HG03460 (cell line): ENCODE measurements around the gene H6PD.
"Not testable (repeated sequence)": the region's sequence is repeated elsewhere in the genome, so short reads cannot be mapped to it uniquely, and the experiment has no call there.

Experiments
- ATAC-seq: cut with Tn5 transposase; IDR thresholded peaks from one replicate; pipeline ENCODE4 v1.9.1; 2021; ENCODE audit not compliant: unreplicated experiment

H6PD gene

DNA sequence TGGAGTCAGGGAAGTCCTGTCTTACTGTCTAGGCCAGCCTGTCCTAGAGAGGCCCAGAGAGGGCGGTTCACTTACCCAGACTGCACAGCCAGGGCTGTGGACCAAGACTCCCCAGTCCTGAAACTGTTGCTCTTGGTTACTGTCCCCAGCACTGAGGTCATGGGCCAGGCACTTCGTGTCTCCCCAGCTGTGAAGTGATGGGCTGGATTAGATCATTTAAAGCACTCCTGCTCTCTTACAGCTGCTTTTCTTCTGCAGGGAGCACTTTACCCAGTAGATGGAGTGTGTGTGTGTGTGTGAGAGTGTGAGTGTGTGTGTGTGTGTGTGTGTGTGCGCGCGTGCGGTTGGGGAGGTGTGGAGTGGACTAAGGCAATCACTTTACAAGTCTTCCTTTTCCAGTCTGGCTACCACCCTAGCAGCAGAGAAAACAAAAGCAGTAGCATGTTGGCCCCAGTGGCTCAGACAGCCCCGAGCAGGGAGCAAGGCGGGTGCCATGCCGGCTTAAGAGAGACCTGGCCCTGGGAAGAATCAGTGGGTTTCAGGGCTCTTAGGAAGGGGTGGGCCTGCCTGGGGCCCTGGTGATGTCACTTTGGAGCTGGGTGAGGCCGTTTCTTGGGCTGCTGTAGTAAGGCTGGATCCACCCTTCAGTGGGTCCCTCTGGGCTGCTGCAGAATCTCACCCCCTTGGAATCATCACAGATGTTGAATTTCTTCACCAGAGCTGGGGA lies 60.5 kb downstream of the H6PD start:
- ATAC-seq = no peak

DNA sequence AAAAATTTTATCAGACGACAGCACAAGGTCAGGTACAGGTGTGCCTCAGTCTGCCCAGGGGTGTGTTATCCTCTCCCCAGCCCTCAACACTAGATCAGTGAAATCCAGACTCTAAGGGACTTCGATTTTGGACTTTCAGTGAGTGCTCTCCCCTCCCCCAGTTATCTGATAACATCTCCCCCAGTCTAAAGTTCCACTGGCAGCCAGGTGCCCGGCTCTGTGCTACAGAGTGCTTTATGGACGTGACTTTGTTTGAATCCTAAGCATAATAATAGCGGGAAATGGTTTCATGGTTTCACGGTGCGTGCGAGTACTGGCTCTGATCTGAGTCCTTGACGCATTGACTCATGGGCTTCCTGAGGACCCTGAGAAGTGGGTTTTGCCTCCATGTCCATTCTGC lies 61.3 kb downstream of the H6PD start:
- ATAC-seq = no peak

DNA sequence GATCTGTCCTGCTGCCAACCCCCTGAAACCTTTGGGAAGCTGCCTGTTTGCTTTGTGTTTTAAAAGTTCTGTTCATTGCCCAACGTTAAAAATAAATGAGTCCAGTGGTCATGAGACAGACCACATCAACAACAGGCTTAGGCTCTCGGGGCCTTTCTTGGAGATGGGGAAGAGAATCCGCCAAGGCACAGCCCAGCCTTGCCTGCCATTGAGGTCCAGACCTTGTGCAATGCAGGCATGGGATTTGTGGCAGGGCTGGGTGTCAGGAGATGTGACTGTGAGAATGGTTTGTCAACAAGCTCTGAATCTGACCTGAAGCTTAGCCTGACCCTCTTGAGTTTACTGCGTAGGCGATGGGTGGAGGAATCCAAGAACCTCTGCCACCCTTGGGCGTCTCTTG lies 62.3 kb downstream of the H6PD start:
- no peak for ATAC-seq

DNA sequence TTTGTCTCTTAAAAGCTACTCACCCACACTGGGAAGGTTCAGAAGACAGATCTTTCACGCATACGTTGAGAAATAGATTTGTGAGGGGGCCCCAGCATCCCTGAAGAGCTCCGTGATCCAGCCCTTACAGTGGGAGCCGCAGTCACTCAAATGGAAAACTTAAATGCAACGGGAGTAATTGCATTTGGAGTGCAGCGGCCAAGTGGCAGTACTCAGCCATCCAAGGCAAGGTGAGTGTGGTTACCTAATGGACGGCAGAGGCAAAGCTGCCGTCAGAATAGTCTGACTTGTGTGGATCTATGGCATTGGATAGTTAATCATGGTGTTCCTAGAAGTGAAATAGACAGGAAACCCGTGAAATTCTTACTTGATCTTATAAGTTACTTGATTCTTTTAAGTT lies 63.3 kb downstream of the H6PD start:
- ATAC-seq = no peak

DNA sequence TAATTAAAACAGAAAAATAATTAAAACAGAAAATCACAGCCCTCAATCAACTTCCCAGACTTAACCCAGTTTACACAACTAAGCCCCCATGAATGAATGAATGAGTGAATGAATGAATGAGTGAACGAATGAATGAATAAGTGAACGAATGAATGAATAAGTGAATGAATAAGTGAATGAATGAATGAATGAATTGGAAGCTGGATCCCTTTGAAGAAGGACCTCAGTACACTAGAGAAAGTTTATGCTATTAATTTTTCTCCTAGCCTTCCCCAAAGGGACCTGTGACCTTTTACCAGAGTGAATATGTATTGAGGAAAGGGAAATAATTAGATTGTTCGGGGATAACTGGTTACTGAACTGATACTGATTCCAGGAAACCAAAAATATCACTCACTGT lies 63.7 kb downstream of the H6PD start:
- no peak for ATAC-seq

DNA sequence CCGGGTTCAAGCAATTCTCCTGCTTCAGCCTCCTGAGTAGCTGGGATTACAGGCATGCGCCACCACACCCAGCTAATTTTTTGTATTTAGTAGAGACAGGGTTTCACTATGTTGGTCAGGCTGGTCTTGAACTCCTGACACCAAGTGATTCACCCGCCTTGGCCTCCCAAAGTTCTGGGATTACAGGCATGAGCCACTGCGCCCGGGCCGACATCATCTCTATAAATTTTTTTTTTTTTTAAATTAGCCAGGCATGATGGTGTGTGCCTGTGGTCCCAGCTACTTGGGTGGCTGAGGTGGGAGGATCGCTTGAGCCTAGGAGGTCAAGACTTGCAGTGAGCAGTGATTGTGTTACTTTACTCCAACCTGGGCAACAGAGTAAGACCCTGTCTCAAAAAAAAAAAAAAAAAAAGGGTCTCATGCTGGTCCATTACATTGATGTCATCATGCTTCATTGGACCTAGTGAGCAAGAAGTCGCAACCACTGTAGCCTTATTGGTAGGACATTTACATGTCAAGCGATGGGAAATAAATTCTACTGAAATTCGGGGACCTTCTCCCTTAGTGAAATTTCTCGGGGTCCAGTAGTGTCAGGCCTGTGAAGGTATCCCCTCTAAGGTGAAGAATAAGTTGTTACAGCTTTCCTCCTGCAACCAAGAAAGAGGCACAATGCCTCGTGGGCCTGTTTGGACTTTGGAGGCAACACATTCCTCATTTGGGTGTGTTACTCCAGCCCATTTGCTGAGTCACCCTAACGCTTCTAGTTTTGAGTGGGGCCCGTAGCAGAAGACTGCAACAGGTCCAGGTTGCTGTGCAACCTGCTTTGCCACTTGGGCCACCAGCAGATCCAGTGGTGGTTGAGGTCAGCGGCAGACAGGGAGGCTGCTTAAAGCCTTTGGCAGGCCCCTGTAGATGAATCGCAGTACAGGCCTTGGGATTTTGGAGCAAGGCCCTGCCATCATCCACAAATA lies 65.3 kb downstream of the H6PD start:
- ATAC-seq = not testable (repeated sequence)

DNA sequence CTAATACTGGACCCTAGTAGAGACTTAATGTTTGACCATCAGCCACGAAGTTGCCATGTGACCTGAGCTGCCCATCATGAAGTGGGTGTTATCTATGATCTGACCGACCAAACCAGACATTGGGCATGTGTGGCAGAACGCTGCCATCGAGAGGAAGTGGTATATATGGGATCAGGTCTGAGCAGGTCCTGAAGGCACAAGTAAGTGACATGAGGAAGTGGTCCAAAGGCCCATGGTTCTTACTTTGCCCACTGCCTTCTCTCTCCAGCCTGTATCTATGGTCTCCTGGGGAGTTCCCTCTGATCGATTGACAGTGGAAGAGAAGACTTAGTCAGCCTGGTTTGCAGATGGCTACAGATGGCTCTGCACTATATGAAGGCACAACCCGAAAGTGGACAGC lies 66.0 kb downstream of the H6PD start:
- ATAC-seq = no peak

DNA sequence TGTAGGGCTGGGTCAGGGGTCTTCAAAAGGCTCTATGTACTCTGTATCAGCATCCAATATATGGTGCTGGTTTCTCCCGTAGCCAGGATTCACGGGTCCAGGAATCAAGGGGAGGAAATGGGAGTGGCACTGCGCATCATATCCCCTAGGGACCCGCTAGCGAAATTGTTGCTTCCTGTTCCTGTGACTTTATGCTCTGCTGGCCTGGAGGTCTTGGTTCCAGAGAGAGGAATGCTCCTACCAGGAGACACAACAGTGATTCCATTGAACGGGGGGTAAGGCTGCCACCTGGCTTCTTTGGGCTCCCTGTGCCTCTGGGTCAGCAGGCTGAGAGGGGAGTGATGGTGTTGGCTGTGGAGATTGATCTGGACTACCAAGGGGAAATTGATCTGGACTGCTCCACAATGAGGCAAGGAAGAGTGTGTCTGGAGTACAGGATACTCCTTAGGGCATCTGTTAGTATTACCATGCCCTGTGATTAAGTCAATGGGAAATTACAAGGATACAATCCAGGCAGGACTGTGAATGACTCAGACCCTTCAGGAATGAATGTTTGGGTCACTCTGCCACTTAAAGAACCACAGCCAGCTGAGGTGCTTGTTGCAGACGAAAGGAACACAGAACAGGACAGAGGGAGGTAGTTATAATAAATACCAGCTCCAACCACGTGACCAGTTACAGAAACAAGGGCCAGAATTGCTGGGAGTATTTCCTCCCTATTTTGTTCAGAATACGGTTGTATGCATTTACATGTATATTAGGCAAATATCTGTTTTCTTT lies 68.4 kb downstream of the H6PD start:
- ATAC-seq = no peak

DNA sequence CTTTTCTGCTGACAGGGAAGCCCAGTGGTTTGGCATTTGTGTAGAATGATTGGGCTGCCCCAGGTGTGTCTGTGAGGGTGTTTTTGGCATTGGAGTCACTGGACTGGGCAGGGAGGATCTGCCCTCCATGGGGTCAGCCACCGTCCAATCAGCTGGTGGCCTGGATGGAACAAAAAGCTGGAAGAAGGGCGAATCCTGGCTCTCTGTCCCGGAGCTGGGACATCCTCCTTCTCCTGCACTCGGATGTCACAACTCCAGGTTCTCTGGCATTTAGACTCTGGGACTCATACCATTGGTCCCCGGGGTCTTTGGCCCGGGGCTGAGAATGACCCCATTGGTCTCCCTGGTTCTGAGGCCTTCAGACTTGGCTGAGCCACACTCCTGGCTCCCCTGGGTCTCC lies 69.3 kb downstream of the H6PD start:
- ATAC-seq = no peak

DNA sequence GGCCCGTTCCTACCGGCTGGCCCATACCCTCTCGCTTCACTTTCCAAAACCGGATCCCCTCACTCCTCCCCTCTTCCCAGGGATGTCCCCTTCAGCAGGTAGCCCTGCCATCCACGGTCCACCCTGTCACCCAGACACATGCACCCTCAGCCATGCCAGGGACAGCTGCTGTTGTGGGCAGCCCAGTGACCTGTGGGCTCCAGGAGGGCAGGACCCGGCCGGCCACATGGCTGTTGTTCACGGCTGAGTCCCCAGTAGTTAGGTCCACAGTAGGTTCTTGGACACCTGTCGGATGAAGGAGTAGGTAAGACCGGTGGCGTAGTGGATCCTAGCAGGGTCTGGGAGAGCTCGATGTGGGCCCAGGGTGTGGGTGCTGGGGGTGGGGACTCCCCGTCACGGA lies 70.6 kb downstream of the H6PD start:
- ATAC-seq = no peak

DNA sequence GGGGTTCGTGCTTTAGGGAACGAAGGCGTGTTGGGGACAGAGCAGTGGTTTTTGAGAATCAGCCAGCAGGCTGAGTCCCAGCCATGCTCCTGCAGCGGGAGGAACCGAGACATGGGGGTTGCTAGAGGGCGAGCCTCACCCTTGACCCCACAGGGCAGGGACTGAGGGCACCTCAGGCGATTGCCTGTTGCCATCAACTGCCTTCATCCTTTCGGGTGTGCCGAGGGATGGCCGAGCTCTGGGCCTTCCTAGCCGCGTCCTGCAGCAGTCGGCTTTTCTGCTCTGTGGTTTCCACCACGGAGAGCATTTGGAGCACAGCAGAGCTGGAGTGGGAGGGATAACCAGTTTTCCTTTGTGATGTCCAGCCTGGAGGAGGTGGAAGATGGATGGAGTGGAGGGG lies 71.4 kb downstream of the H6PD start:
- no peak for ATAC-seq

DNA sequence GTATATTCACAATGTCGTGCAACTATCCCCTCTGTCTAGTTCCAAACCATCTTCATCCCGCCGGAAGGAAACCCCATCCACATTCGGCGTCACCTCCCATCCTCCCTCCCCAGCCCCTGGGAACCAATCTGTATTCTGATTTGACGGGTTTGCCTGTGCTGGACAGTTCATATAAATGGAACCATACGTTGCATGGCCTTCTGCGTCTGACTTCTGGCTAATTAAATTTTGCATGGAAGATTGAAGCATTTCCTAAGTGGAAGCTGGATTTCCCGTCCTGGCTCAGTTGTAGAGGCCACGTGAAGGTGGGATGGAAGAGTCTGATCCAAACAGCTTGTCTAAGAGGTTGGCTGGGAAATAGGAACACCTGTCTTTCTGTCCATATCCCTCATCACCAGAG lies 72.7 kb downstream of the H6PD start:
- no peak for ATAC-seq

DNA sequence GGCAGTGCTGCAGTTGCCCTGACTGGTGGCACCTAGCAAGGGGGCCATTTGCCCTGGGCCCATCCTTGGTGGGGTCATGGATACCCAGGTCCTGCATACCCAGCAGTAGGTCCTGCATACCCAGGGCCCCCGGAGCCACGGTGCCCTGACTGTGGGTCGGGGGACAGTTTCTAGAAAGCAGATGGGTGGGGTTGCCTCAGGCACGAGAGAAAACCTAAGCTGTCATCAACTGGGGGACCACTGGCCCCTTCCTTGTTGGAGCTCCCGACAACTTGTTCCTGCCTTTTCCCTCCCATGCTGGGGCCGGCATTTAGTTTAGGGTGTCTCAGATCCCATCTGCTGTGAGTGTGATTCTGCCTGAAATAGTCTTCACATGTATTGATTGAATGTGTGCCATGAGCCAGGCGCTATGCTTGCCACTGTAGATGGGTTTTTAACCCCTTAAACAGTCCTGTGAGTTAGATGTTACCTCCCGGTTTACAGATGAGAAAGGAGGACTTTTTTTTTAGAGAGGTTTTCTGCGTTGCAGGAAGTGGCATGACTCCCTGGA lies 73.7 kb downstream of the H6PD start:
- ATAC-seq = no peak

DNA sequence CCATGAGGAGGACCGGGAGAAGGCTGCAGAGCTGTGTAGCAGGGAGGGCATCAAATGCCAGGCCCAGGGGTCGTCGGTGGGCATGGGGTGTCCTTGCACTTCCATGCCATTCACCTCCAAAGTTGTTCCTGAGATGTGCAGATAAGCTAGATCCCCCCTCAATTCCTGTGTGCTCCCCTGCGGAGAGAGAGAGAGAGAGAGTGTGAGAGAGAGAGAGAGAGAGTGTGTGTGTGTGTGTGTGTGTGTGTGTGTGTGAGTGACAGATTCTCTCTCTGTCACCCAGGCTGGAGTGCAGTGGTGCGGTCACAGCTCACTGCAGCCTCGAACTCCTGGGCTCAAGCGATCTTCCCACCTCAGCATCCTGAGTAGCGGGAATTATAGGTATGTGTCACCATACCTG lies 74.5 kb downstream of the H6PD start:
- ATAC-seq = no peak

DNA sequence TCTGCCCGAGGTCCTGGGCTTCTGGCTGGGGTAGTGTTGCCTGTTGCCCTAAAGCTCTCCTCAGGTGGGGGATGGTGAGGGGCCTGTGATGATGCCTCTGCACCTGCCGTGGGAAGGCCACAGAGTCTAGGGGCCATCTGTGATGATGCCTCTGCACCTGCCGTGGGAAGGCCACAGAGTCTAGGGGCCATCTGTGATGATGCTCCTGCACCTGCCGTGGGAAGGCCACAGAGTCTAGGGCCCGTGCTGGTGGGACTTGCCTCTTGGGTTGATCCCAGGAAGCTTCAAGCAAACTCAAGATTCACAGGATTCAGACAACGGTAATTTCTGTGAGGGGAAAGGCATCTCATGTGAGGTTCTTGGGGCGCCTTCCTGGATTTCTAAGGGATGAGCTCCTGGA lies 75.4 kb downstream of the H6PD start:
- no peak for ATAC-seq

DNA sequence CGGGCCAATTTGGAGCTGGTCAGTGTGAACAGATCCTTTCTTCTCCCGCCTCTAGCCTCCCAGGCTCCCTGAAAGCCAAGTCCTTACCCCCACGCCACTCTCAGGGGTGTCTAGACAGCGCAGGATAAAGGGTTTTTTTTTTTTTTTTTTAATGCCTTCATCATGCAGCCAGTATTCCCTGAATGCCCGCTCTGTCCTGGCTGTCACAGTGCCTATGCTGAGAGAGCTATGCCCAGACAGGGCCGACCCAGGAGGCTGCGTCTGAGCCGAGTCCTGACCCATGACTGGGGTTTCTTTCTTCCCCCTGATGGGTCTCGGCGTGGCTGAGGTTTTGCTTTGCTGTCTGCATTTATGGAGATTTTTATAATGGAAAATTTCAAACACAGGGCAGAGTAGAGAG lies 76.5 kb downstream of the H6PD start:
- ATAC-seq = no peak

DNA sequence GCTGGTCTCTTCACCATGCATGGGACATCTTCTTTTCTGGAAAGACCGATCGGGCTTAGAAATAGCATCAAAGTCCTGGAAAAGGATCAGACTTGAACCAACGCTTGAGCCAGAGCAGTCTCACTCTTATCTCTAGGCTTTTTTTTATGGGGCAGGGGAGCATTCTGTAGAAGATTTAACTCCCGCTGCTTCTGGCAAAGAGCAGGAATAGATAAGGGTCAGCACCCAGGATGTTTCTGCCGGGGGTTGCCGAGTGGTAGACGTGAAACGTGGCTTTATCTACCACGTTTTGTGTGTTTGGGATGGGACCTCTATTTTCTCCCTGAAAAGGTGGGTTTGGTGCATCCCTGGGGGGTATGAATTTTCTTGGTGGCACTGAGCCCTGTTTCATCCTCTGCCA lies 76.9 kb downstream of the H6PD start:
- ATAC-seq = no peak

DNA sequence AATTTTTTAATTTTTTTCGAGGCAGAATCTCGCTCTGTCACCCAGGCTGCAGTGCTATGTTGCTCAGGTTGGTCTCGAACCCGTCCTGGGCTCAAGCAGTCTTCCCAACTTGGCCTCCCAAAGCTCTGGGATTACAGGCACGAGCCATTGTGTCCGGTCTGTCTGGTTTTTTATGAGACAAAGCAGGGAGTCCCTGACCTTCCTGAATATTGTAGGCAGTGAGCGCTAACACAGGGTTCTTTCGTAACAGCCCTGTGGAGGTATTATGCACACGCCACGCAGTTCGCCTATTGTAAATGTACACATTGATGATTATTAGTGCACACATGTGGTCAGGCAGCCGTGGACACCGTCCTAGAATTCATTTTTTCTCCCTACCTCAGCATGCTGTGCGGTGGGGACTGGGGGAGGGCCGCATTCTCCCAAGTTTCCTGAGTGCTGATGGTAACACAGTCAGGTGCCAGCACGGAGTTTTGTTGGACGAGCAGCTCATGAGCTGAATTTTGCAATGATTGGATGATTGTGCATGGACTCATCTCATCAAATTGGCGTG lies 77.7 kb downstream of the H6PD start:
- no peak for ATAC-seq

DNA sequence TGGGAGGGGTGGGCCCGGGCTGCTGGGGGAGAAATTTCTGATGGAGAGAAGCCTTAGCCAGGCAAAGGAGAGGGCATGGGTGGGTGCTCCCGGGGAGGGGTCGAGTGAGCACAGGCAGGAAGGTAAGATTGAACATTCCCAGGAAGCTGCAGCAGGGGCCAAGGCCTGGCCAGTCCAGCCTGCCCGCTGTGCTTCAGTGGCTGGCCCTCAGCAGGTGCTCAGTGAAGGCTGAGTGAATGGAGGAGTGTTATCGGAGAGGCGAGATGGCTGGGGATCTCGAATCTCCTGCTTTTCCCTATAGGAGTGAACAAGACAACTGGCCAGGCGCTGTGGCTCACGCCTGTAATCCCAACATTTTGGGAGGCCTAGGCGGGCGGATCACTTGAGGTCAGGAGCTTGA lies 79.0 kb downstream of the H6PD start:
- ATAC-seq = no peak

DNA sequence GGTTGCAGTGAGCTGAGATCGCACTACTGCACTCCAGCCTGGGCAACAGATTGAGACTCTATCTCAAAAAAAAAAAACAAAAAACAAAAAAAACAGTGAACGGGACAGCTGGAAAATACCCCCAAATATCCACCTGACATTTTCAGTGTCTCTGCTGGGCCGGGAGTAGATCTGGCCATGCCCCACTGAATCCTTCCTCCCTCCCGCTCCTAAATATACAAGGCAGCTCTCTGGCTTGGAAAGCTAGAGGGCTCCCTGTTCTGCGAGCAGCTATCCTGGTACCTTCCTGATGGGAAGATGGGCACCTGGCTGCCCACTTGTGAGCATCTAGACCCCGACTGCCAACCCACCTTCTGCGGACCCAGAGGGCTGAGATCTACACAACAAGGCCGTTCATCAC lies 79.5 kb downstream of the H6PD start:
- ATAC-seq = no peak
